Fibroblast of the aortic adventitia (primary cell): ENCODE results near the gene KIN. TPM values are rescaled to one million over a fixed set of nuclear protein-coding genes. Genes with fewer than 3 reads are reported as not detected.

ENCODE experiments used
- DNase-seq: peaks from one replicate; pipeline ENCODE4 v3.0.0-alpha.2; 2010; ENCODE audit warnings: low read depth
- H3K4me3 ChIP-seq: 2 replicates; pipeline ENCODE4 v1.5.1; 2011; ENCODE audit warnings: low read depth, mild to moderate bottlenecking, control low read depth, low read length, moderate library complexity
- total RNA-seq: library from RNA; depleted of rRNA; stranded (reverse); fragments of >200 nt; gene quantifications from 2 replicates; pipeline ENCODE4 v1.2.3, GENCODE V29; 2012; ENCODE audit warnings: low replicate concordance
- TF ChIP-seq, protein P1 (sequence below): IDR thresholded peaks from 2 replicates; pipeline ENCODE4 v1.5.1; 2011; ENCODE audit warnings: mild to moderate bottlenecking, low read length, control low read depth, inconsistent platforms; ENCODE audit not compliant: insufficient read depth

Gene KIN
- total RNA-seq, 1 donor: 7.0 TPM

DNA sequence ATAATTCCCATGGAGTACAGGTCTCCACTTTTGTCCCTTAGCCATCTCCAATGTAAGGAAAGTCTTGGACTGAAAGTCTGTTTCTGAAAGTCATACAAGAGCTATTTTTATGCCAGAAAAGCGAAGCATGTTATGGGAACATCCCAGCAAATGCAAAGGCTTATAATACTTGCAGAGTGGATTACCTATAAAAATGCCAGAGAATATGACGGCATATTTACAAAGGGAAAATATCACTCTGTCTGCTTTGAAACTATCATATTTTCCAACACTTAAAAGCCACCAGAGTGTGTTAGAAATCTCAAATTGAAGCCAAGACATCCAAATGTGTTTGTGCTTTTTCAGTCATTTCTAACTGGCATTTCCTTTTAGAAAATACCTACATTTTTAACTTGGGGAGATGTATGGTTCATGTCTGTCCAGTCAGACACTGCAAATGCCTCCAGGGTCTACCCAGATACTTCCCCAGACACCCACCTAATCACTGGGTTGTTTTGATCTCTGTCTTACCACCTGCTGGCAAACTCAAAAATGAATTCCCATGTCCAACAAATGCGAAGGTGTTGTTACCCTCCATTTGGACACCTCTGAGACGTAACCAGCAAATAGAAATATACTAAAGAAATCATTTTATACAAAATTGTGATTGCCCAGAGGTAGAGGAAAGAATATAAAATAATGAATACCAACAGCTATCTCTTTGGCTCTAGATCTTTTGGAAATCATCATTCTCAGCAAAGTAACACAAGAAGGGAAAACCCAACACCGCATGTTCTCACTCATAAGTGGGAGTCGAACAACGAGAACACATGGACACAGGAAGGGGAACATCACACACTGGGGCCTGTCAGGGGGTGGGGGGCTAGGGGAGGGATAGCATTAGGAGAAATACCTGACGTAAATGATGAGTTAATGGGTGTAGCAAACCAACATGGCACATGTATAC, 83.4 kb downstream of the KIN start:
- DNase-seq: no peak
- TF ChIP-seq, protein P1, sequence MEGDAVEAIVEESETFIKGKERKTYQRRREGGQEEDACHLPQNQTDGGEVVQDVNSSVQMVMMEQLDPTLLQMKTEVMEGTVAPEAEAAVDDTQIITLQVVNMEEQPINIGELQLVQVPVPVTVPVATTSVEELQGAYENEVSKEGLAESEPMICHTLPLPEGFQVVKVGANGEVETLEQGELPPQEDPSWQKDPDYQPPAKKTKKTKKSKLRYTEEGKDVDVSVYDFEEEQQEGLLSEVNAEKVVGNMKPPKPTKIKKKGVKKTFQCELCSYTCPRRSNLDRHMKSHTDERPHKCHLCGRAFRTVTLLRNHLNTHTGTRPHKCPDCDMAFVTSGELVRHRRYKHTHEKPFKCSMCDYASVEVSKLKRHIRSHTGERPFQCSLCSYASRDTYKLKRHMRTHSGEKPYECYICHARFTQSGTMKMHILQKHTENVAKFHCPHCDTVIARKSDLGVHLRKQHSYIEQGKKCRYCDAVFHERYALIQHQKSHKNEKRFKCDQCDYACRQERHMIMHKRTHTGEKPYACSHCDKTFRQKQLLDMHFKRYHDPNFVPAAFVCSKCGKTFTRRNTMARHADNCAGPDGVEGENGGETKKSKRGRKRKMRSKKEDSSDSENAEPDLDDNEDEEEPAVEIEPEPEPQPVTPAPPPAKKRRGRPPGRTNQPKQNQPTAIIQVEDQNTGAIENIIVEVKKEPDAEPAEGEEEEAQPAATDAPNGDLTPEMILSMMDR: no peak
- no peak overlapping the region for H3K4me3 ChIP-seq

DNA sequence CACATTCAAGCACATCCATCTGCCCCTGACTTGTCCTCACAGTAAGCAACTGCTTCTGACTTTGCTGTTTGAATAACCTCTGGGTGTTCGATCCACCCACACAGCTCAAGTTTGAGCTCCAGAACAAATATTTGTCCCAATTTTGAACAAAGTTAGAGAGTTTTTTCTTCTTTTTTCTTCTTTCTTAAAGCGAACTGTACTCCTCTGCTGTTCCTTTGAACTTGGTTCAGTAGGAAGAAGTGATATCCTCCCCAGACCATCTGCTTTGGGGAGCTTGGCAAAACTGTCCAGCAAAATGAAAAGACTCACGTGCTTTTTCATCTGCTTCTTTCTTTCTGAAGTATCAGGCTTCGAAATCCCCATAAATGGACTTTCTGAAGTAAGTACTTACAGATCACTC, 84.7 kb downstream of the KIN start, which contains the start of gene ITIH2:
ITIH2 (plus strand) TSS at position 177 of the 400 bp plus-strand sequence; CDS start at position 296, 119 bp downstream.
- no peak for DNase-seq
- H3K4me3 ChIP-seq: no peak within 1 kb of the TSS
- TF ChIP-seq, protein P1: no peak

DNA sequence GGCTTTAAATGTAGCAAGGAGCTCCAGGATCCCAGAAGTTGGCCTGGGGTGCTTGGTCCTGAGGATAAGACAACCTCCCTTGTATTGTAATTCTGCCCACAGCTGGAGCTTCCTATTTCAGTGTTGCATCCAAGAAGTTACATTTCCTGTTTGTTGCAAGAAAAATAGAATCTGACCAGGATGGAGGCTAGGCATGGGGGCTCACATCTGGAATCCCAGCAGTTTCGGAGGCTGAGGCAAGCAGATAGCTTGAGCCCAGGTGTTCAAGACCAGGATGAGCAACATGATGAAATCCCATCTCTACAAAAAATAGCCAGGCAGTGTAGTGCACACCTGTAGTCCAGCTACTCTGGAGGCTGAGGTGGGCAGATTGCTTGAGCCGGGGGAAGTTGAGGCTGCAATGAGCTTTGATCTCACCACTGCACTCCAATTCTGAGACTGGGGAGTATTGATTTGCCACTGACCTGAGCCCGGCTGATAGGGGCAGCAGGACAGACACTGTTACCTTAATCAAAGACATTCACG, 85.4 kb downstream of the KIN start:
- no peak overlapping the region for H3K4me3 ChIP-seq
- TF ChIP-seq, protein P1: no peak
- DNase-seq: no peak

DNA sequence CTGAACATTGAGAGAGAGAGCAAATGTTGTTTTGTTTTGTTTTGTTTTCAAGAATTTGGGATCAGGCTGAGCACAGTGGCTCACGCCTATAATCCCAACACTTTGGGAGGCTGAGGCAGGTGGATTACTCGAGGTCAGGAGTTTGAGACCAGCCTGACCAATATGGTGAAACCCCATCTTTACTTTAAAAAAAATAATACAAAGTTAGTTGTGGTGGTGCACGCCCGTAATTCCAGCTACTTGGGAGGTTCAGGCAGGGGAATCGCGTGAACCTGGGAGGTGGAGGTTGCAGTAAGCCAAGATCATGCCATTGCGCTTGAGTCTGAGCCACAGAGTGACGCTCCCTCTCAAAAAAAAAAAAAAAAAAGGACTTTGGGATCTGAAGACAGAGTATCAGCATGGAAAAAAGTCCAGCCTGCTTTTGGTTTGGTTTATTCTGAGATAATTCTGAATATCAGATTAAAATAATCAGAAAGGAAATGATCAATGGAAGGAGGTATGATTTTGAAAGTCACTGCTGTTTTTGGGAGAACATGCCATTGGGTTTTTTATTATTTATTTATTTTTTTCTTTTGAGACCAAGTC, 86.5 kb downstream of the KIN start:
- TF ChIP-seq, protein P1: no peak
- no peak overlapping the region for H3K4me3 ChIP-seq
- no peak for DNase-seq

Other genes with a start within 250 kb of the KIN start
- 0.09 and 9.6 TPM in 2 replicates for gene ITIH5, start 121.0 kb downstream of the KIN start, total RNA-seq
- 0.09 TPM in 1 of 2 replicates, not detected in the other for gene ITIH2, start 84.7 kb downstream of the KIN start, total RNA-seq
- gene ATP5F1C, start 184 bp upstream of the KIN start, total RNA-seq: 96.4 and 251 TPM in 2 replicates
- gene TAF3, start 30.5 kb upstream of the KIN start, total RNA-seq: 3.9 and 6.5 TPM in 2 replicates